ENCODE measurements around the gene RND1. TPM values are rescaled to one million over a fixed set of nuclear protein-coding genes. Genes with fewer than 3 reads are reported as not detected.

Gene RND1
- total and polyA plus RNA-seq, 2 of the 13 experiments (the other 11 are each of a cell fraction or from before 2014, with no cell fraction given), result 1.8 to 1.9 TPM

GRCh38 chr12:48890657-48891418 lies 25.2 kb upstream of the RND1 start (continued):
- TF ChIP-seq ZBTB4 (CRISPR knock-in tag; IDR thresholded peaks at IDR 0.05; ENCODE audit: borderline replicate concordance) (no peak), SRSF9 (IDR thresholded peaks at IDR 0.05; ENCODE audit: borderline replicate concordance, insufficient read depth, low read depth, low read length, poor library complexity, severe bottlenecking) (no peak), PCBP1 (IDR thresholded peaks at IDR 0.05; ENCODE audit: borderline replicate concordance, low read depth, low read length) (no peak), ZSCAN12 (CRISPR knock-in tag; IDR thresholded peaks at IDR 0.05) (no peak), ZNF430 (CRISPR knock-in tag; IDR thresholded peaks at IDR 0.05) (no peak), WIZ (CRISPR knock-in tag; IDR thresholded peaks at IDR 0.05) (no peak), ZNF142 (CRISPR knock-in tag; IDR thresholded peaks at IDR 0.05) (no peak), JDP2 (CRISPR knock-in tag; IDR thresholded peaks at IDR 0.05; ENCODE audit: borderline replicate concordance) (no peak), KAT7 (CRISPR knock-in tag; IDR thresholded peaks at IDR 0.05; ENCODE audit: borderline replicate concordance) (no peak), FOSL2 (CRISPR knock-in tag; IDR thresholded peaks at IDR 0.05) (no peak), JUND (CRISPR knock-in tag; IDR thresholded peaks at IDR 0.05) (no peak), ZNF263 (CRISPR knock-in tag; IDR thresholded peaks at IDR 0.05) (no peak), EEA1 (CRISPR knock-in tag; IDR thresholded peaks at IDR 0.05; ENCODE audit: borderline replicate concordance) (no peak), CHCHD3 (CRISPR knock-in tag; IDR thresholded peaks at IDR 0.05) (no peak), SMARCE1 (IDR thresholded peaks at IDR 0.05; ENCODE audit: borderline replicate concordance) (no peak), AGO2 (optimal IDR thresholded peaks at IDR 0.05; ENCODE audit: low read depth, low read length) (no peak)
- TF ChIP-seq, protein P1, sequence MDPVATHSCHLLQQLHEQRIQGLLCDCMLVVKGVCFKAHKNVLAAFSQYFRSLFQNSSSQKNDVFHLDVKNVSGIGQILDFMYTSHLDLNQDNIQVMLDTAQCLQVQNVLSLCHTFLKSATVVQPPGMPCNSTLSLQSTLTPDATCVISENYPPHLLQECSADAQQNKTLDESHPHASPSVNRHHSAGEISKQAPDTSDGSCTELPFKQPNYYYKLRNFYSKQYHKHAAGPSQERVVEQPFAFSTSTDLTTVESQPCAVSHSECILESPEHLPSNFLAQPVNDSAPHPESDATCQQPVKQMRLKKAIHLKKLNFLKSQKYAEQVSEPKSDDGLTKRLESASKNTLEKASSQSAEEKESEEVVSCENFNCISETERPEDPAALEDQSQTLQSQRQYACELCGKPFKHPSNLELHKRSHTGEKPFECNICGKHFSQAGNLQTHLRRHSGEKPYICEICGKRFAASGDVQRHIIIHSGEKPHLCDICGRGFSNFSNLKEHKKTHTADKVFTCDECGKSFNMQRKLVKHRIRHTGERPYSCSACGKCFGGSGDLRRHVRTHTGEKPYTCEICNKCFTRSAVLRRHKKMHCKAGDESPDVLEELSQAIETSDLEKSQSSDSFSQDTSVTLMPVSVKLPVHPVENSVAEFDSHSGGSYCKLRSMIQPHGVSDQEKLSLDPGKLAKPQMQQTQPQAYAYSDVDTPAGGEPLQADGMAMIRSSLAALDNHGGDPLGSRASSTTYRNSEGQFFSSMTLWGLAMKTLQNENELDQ (CRISPR knock-in tag; IDR thresholded peaks at IDR 0.05; ENCODE audit: borderline replicate concordance), result no peak

Measured in HepG2 (cell line).